Measurements from ENCODE around the gene RTP1.

- TF ChIP-seq CTCF (IDR thresholded peaks at IDR 0.05) (no peak), POLR2A (IDR thresholded peaks at IDR 0.05) (no peak), EP300 (IDR thresholded peaks at IDR 0.05) (no peak)
Measured at GRCh38 chr3:187210091-187210490, 12.8 kb downstream of the RTP1 start.
